ENCODE measurements around the gene GFRA3. TPM values are rescaled to one million over a fixed set of nuclear protein-coding genes. Genes with fewer than 3 reads are reported as not detected.

Gene GFRA3
- total RNA-seq, 2 donors from 2014 or later = 1.9 TPM; not detected in 1

GRCh38 chr5:138303372-138303771 lies 29.0 kb upstream of the GFRA3 start:
- Histone ChIP-seq H3K27ac (no peak overlapping the region), H3K36me3 (no peaks in the 10 kb centered on the region), H3K4me1 (replicated peaks) (no peaks in the 10 kb centered on the region), H3K27me3 (replicated peaks; ENCODE audit: insufficient read depth) (no peaks in the 10 kb centered on the region), H3K4me3 (no peak overlapping the region), H3K9me3 (no peaks in the 10 kb centered on the region)
- 90% methylated on average over 6 of the region's 6 CpGs for WGBS
- intact Hi-C loops (cut with DNase I) = no loop called here
- no peak for DNase-seq (ENCODE audit: low spot score)
- TF ChIP-seq POLR2A (IDR thresholded peaks at IDR 0.05) (no peak), POLR2AphosphoS5 (IDR thresholded peaks at IDR 0.05) (no peak), CTCF (IDR thresholded peaks at IDR 0.05) (no peak)

DNA sequence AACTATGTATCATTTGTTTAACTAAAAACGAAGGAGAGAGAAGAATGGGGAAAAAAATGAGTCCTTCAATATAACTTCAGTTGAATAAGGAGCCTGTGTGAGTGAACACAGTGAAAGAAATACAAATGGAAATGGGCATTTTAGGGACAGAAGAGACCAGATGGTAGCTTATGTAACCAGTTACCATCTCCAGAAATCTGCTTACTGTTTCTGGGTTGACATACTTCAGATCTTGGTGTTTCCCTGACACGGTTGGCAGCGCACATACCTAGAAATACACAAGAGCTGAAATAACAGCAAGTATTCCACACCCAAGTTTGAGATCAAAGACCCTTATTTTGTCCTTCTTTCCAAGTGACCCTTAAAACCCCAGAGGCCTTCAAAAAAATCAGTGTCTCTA lies 14.9 kb upstream of the GFRA3 start:
- H3K27me3 ChIP-seq (replicated peaks; ENCODE audit: insufficient read depth) = no peaks in the 10 kb centered on the region
- TF ChIP-seq CTCF (IDR thresholded peaks at IDR 0.05) (no peak), POLR2AphosphoS5 (IDR thresholded peaks at IDR 0.05) (no peak)
- H3K4me1 ChIP-seq (replicated peaks) = no peaks in the 10 kb centered on the region
- H3K9me3 ChIP-seq = no peaks in the 10 kb centered on the region
- WGBS = 88% methylated on average over 3 of the region's 3 CpGs
- DNase-seq (ENCODE audit: low spot score) = no peak
- no peaks in the 10 kb centered on the region for H3K36me3 ChIP-seq
- intact Hi-C loops (cut with DNase I) = no loop called here
- H3K4me3 ChIP-seq = no peak overlapping the region
- no peak overlapping the region for H3K27ac ChIP-seq

DNA sequence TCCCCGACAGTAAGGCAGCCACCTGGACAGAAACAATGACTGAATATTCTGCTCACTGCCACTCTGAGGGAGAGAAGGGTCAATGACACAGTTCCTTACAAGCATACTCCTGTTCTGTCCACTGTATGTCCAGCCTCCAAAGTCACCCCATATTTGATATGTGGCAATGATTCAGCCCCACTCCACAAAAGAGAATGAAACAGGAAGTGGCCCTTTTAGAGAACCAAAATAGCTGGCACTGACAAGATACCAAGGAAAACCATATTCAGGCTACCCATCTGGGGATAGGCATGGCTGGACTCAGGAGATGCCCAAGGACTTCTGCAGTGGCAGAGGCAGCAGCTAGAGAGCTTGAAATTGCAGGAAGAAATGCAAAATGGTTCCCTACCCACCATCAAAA lies 12.8 kb upstream of the GFRA3 start:
- intact Hi-C loops (cut with DNase I) = no loop called here
- Histone ChIP-seq H3K27me3 (replicated peaks; ENCODE audit: insufficient read depth) (no peaks in the 10 kb centered on the region), H3K4me3 (no peak overlapping the region), H3K9me3 (no peaks in the 10 kb centered on the region), H3K4me1 (replicated peaks) (no peaks in the 10 kb centered on the region), H3K36me3 (no peaks in the 10 kb centered on the region), H3K27ac (no peak overlapping the region)
- no peak for DNase-seq (ENCODE audit: low spot score)
- 95% methylated on average over 1 of the region's 1 CpG for WGBS
- TF ChIP-seq POLR2AphosphoS5 (IDR thresholded peaks at IDR 0.05) = no peak
- TF ChIP-seq POLR2A (IDR thresholded peaks at IDR 0.05) = no peak
- no peak for TF ChIP-seq CTCF (IDR thresholded peaks at IDR 0.05)

- DNase-seq (ENCODE audit: low spot score) = peak; percentile 60
- intact Hi-C loops (cut with DNase I) = loop anchor here (5.0 kb wide), 1 partner anchor 61 kb away; no protein-coding TSS in a partner anchor
- no peaks in the 10 kb centered on the region for H3K27me3 ChIP-seq (replicated peaks; ENCODE audit: insufficient read depth)
- H3K4me1 ChIP-seq (replicated peaks) = no peaks in the 10 kb centered on the region
- H3K4me3 ChIP-seq = no peak overlapping the region
- no peaks in the 10 kb centered on the region for H3K9me3 ChIP-seq
- WGBS = 53% methylated on average over 7 of the region's 7 CpGs
- H3K36me3 ChIP-seq = no peaks in the 10 kb centered on the region
- TF ChIP-seq POLR2A (IDR thresholded peaks at IDR 0.05) (no peak), POLR2AphosphoS5 (IDR thresholded peaks at IDR 0.05) (peak; percentile 75), CTCF (IDR thresholded peaks at IDR 0.05) (peak in 2 of 4 experiments; percentile 55 to 79)
- H3K27ac ChIP-seq = no peak overlapping the region
These were observed 8.7 kb upstream of the GFRA3 start for GRCh38 chr5:138282920-138283742.

- intact Hi-C loops (cut with DNase I) = loop anchor here (5.0 kb wide), 1 partner anchor 59 kb away; no protein-coding TSS in a partner anchor
These were observed 6.5 kb upstream of the GFRA3 start for GRCh38 chr5:138280915-138281314.

More at GRCh38 chr5:138280915-138281314, 6.5 kb upstream of the GFRA3 start:
- Histone ChIP-seq H3K27ac (no peak overlapping the region), H3K9me3 (no peaks in the 10 kb centered on the region), H3K4me1 (replicated peaks) (no peaks in the 10 kb centered on the region), H3K4me3 (no peak overlapping the region), H3K36me3 (no peaks in the 10 kb centered on the region), H3K27me3 (replicated peaks; ENCODE audit: insufficient read depth) (no peaks in the 10 kb centered on the region)
- no peak for TF ChIP-seq CTCF (IDR thresholded peaks at IDR 0.05)
- TF ChIP-seq POLR2A (IDR thresholded peaks at IDR 0.05) = no peak
- no peak for TF ChIP-seq POLR2AphosphoS5 (IDR thresholded peaks at IDR 0.05)
- DNase-seq (ENCODE audit: low spot score) = no peak

Measured in prostate gland (tissue), 2 donors.